DOHH2 (cell line): Measurements from ENCODE around the gene EXOC3.
A peak's percentile ranks its signal among the peaks of the same experiment; 100 is the strongest.

ENCODE experiments used
- H3F3A ChIP-seq: fragments of 200-600 bp; sonication (generic), shearing (Covaris generic); 2 replicates; pipeline ENCODE4 v1.6.0; 2016; ENCODE audit warnings: antibody characterized with exemption, mild to moderate bottlenecking; ENCODE audit not compliant: control insufficient read depth, insufficient read depth
- H3K27ac ChIP-seq: fragments of 200-600 bp; sonication (generic); 2 replicates; pipeline ENCODE4 v1.5.1; 2014; ENCODE audit warnings: low read depth, mild to moderate bottlenecking, low read length, moderate library complexity
- H3K27me3 ChIP-seq: fragments of 200-600 bp; sonication (generic); 2 replicates; pipeline ENCODE4 v1.6.1; 2014; ENCODE audit warnings: mild to moderate bottlenecking, low read length, mixed read lengths; ENCODE audit not compliant: control insufficient read depth
- H3K36me3 ChIP-seq: fragments of 200-600 bp; sonication (generic); 2 replicates; pipeline ENCODE4 v1.6.1; 2014; ENCODE audit warnings: mild to moderate bottlenecking, low read length, moderate library complexity, mixed read lengths; ENCODE audit not compliant: control insufficient read depth
- H3K4me1 ChIP-seq: fragments of 200-600 bp; sonication (generic); 2 replicates; pipeline ENCODE4 v1.6.1; 2014; ENCODE audit warnings: mild to moderate bottlenecking, low read length, mixed read lengths; ENCODE audit not compliant: control insufficient read depth
- H3K4me2 ChIP-seq: fragments of 200-600 bp; sonication (generic); 2 replicates; pipeline ENCODE4 v1.6.0; 2014; ENCODE audit warnings: mild to moderate bottlenecking, low read length, moderate library complexity
- H3K4me3 ChIP-seq: fragments of 200-600 bp; sonication (generic); 2 replicates; pipeline ENCODE4 v1.5.1; 2014; ENCODE audit warnings: mild to moderate bottlenecking, low read length, mixed read lengths
- H3K79me2 ChIP-seq: fragments of 200-600 bp; sonication (generic); 2 replicates; pipeline ENCODE4 v1.6.1; 2014; ENCODE audit warnings: mild to moderate bottlenecking, low read length, mixed read lengths; ENCODE audit not compliant: control insufficient read depth
- H3K9me2 ChIP-seq: fragments of 200-600 bp; sonication (generic); replicated peaks from 2 replicates; pipeline ENCODE4 v1.6.1; 2014; ENCODE audit warnings: mild to moderate bottlenecking, low read length, mixed read lengths; ENCODE audit not compliant: control insufficient read depth
- H3K9me3 ChIP-seq: fragments of 200-600 bp; sonication (generic); 2 replicates; pipeline ENCODE4 v1.6.1; 2014; ENCODE audit warnings: antibody characterized with exemption, low read length, mixed read lengths; ENCODE audit not compliant: control insufficient read depth, insufficient read depth
- H4K20me1 ChIP-seq: fragments of 200-600 bp; sonication (generic); 2 replicates; pipeline ENCODE4 v1.6.0; 2014; ENCODE audit warnings: low read depth, mild to moderate bottlenecking, antibody characterized with exemption, low read length, moderate library complexity; ENCODE audit not compliant: control insufficient read depth, insufficient read depth
- EZH2phosphoT487 ChIP-seq: fragments of 200-600 bp; sonication (generic); IDR thresholded peaks from 2 replicates; pipeline ENCODE4 v1.6.1; 2017; ENCODE audit warnings: borderline replicate concordance, mild to moderate bottlenecking, antibody characterized with exemption, low read length, moderate library complexity, mixed read lengths
- TF ChIP-seq, protein P1 (sequence below): fragments of 200-600 bp; sonication (generic); IDR thresholded peaks from one replicate; pipeline ENCODE4 v1.5.1; 2014; ENCODE audit warnings: antibody characterized with exemption, mild to moderate bottlenecking, low read depth, low read length; ENCODE audit not compliant: poor library complexity, severe bottlenecking

EXOC3 gene

GRCh38 chr5:442335-443238 is at the start of gene EXOC3:
Gene EXOC3, plus strand, starts transcription at chr5:443176. Its CDS starts 3,030 bp downstream, at chr5:446206.
- peak within 1 kb of the TSS; percentile 59 for H3K27ac ChIP-seq

DNA sequence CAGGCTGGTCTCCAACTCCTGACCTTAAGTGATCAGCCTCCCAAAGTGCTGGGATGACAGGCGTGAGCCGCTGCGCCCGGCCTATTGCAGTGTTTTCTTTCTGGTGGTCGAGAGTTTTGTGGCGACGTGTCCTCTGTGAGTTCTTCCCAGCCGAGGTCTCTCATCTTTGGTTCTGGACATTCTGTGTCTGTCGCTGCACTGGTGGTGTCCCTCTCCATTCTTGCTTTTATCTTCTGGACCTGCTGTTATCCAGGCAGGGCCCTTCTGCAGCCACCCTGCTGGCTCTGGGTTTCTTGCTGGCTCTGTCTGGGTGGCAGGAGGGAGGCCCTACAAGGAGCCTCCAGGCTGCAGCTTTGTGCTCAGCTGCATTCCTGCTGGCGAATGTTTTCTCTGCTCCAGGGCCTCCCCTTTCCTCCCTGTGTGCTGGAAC is 49.1 kb upstream of the EXOC3 start:
- Histone ChIP-seq H3K27me3 (no peaks in the 10 kb centered on the region), H3K36me3 (peaks cover 19% of the 10 kb centered on the region), H4K20me1 (no peaks in the 10 kb centered on the region), H3F3A (peaks cover 14% of the 10 kb centered on the region), H3K27ac (peak overlapping the region; percentile 83), H3K79me2 (peaks cover 17% of the 10 kb centered on the region), H3K4me3 (no peak overlapping the region; the same call in 1 of the 2 replicates), H3K4me2 (peak overlapping the region; percentile 59), H3K9me2 (no peaks in the 10 kb centered on the region), H3K9me3 (no peaks in the 10 kb centered on the region), H3K4me1 (peaks cover 89% of the 10 kb centered on the region)
- no peak for TF ChIP-seq EZH2phosphoT487
- TF ChIP-seq, protein P1, sequence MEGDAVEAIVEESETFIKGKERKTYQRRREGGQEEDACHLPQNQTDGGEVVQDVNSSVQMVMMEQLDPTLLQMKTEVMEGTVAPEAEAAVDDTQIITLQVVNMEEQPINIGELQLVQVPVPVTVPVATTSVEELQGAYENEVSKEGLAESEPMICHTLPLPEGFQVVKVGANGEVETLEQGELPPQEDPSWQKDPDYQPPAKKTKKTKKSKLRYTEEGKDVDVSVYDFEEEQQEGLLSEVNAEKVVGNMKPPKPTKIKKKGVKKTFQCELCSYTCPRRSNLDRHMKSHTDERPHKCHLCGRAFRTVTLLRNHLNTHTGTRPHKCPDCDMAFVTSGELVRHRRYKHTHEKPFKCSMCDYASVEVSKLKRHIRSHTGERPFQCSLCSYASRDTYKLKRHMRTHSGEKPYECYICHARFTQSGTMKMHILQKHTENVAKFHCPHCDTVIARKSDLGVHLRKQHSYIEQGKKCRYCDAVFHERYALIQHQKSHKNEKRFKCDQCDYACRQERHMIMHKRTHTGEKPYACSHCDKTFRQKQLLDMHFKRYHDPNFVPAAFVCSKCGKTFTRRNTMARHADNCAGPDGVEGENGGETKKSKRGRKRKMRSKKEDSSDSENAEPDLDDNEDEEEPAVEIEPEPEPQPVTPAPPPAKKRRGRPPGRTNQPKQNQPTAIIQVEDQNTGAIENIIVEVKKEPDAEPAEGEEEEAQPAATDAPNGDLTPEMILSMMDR, result no peak

More at GRCh38 chr5:442335-443238, at the start of gene EXOC3:
- TF ChIP-seq, protein P1, result no peak
- TF ChIP-seq EZH2phosphoT487, result no peak
- Histone ChIP-seq H4K20me1 (no peaks in the 10 kb centered on the region), H3K27me3 (no peaks in the 10 kb centered on the region), H3K4me1 (peaks cover 59% of the 10 kb centered on the region), H3K4me2 (peak within 1 kb of the TSS; percentile 89), H3K36me3 (peaks cover 33% of the 10 kb centered on the region), H3K4me3 (peak within 1 kb of the TSS; percentile 93), H3K79me2 (peaks cover 54% of the 10 kb centered on the region), H3F3A (peaks cover 15% of the 10 kb centered on the region), H3K9me2 (no peaks in the 10 kb centered on the region), H3K9me3 (no peaks in the 10 kb centered on the region)

DNA sequence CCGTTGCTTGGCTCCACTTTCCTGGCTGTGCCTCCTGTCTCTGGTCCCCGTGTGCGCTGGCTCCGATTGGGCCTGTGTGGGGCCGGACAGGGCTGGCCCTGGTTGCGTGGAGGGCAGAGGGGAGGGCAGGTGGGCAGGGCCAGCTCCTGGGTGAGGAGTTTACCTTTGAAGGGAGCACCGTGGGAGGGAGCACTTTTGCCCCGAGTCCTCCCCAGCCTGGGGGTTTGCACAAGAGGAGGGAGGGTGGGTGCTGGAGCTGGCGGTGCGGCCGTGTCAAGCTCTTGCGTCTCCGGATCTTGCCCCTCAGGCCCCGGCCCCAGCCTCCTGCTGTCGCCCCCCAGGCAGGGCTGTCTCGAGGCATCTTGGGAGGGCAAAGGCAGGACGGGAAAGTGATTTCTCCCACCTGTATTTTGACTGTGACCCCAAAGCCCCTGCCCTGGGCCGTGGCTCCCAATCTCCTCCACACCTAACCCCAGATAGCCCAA is 48.3 kb upstream of the EXOC3 start:
- H4K20me1 ChIP-seq, result no peaks in the 10 kb centered on the region
- peaks cover 12% of the 10 kb centered on the region for H3K36me3 ChIP-seq
- TF ChIP-seq, protein P1, result no peak
- TF ChIP-seq EZH2phosphoT487, result no peak
- peak overlapping the region; percentile 43 for H3K4me2 ChIP-seq
- H3K9me2 ChIP-seq, result no peaks in the 10 kb centered on the region
- peak overlapping the region; percentile 83 for H3K27ac ChIP-seq
- H3K27me3 ChIP-seq, result no peaks in the 10 kb centered on the region
- H3K9me3 ChIP-seq, result no peaks in the 10 kb centered on the region
- H3K4me3 ChIP-seq, result no peak overlapping the region
- H3K79me2 ChIP-seq, result peaks cover 17% of the 10 kb centered on the region
- H3F3A ChIP-seq, result peaks cover 22% of the 10 kb centered on the region
- peaks cover 90% of the 10 kb centered on the region for H3K4me1 ChIP-seq
